Glutamatergic neuron (in vitro differentiated cells): ENCODE measurements around the gene TOP1. TPM values are rescaled to one million over a fixed set of nuclear protein-coding genes. Genes with fewer than 3 reads are reported as not detected.

ENCODE experiments used
- DNase-seq: peaks from one replicate; pipeline ENCODE4 v3.0.0; 2022
- H3K27ac Mint-ChIP-seq: one replicate; pipeline ENCODE4 v1.8.0; 2020; ENCODE audit warnings: mild to moderate bottlenecking, mixed read lengths, inconsistent platforms; ENCODE audit not compliant: unreplicated experiment
- H3K27me3 Mint-ChIP-seq: one replicate; pipeline ENCODE4 v1.8.0; 2020; ENCODE audit warnings: mild to moderate bottlenecking, moderate library complexity, mixed read lengths, inconsistent platforms; ENCODE audit not compliant: unreplicated experiment
- H3K36me3 Mint-ChIP-seq: one replicate; pipeline ENCODE4 v1.8.0; 2020; ENCODE audit warnings: mild to moderate bottlenecking, mixed read lengths, inconsistent platforms; ENCODE audit not compliant: unreplicated experiment
- H3K4me1 Mint-ChIP-seq: one replicate; pipeline ENCODE4 v1.8.0; 2020; ENCODE audit warnings: mild to moderate bottlenecking, low read depth, mixed read lengths, inconsistent platforms; ENCODE audit not compliant: unreplicated experiment
- H3K4me3 Mint-ChIP-seq: one replicate; pipeline ENCODE4 v1.8.0; 2020; ENCODE audit warnings: mild to moderate bottlenecking, mixed read lengths, inconsistent platforms; ENCODE audit not compliant: unreplicated experiment
- H3K9me3 Mint-ChIP-seq: one replicate; pipeline ENCODE4 v1.8.0; 2020; ENCODE audit warnings: mild to moderate bottlenecking, moderate library complexity, mixed read lengths, inconsistent platforms; ENCODE audit not compliant: unreplicated experiment
- CTCF ChIP-seq: fragments of 200-600 bp; sonication (generic); IDR thresholded peaks from one replicate; pipeline ENCODE4 v1.5.0; 2021; ENCODE audit not compliant: partially characterized antibody, unreplicated experiment
- total RNA-seq: library from RNA; stranded (reverse); fragmentation: NEBNext Ultra II Directional; extraction: Animal tissue kit (Norgen Biotek cat#: 25700); gene quantifications from one replicate; pipeline ENCODE4 v1.2.1, GENCODE V29; 2021; ENCODE audit not compliant: unreplicated experiment

TOP1 gene
- total RNA-seq, 1 donor from 2014 or later, result 68.7 TPM

DNA sequence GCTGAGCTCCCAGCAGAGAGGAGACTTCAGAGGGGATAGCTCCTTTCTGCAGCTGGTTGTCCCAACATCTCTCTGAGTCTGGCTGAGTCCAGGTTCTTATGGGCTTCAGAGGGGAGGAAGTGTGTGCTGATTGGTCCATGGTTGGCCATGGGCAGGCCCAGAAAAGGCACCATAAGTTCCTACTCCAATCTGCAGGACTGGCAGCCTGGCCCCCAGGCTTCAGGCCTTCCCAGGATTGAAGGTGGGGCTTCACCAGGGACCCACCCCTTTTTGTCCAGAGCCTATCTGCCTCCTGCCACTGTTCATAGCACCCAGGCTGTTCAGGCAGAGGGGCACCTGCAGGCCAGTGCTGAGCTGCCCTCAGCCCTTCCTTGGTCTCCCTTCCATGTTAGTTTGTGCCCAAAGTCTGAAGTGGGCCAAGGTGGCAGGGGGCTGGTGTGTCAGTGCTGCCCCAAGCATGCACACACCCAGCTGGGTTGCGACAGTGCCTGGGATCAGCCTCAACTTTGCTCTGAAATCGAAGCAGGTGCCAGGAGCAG, 21.6 kb upstream of the TOP1 start:
- Mint-ChIP-seq H3K36me3 (peaks cover 11% of the 10 kb centered on the region), H3K9me3 (peaks cover 3% of the 10 kb centered on the region), H3K27ac (no peak overlapping the region), H3K4me3 (no peak overlapping the region), H3K4me1 (peaks cover 4% of the 10 kb centered on the region), H3K27me3 (no peaks in the 10 kb centered on the region)
- TF ChIP-seq CTCF, result no peak
- no peak for DNase-seq

DNA sequence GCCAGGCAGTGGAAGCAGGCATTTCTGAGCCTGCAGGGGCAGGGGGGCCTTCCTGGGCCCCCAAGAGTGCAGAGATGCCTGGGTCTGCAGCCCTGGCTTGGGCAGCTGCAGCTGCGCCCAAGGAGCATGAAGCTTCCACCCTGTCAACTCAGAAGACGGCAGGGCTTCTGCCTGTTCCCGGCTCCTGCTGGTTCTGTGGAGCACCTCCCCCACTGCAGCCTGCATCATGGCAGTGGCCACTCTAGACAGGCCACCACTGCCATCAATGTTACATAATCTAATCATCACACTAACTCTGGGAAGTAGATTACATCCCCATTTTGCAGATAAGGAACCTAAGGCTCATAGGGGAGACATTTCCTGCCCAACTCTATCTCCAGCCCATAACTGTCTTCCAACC, 21.1 kb upstream of the TOP1 start:
- no peak for DNase-seq
- H3K9me3 Mint-ChIP-seq, result peaks cover 3% of the 10 kb centered on the region
- no peak for TF ChIP-seq CTCF
- peaks cover 4% of the 10 kb centered on the region for H3K4me1 Mint-ChIP-seq
- no peaks in the 10 kb centered on the region for H3K27me3 Mint-ChIP-seq
- H3K27ac Mint-ChIP-seq, result no peak overlapping the region
- no peak overlapping the region for H3K4me3 Mint-ChIP-seq
- H3K36me3 Mint-ChIP-seq, result peaks cover 11% of the 10 kb centered on the region

- peaks cover 3% of the 10 kb centered on the region for H3K9me3 Mint-ChIP-seq
- peaks cover 11% of the 10 kb centered on the region for H3K36me3 Mint-ChIP-seq
- no peak overlapping the region for H3K4me3 Mint-ChIP-seq
- TF ChIP-seq CTCF, result no peak
- no peak overlapping the region for H3K27ac Mint-ChIP-seq
- peaks cover 4% of the 10 kb centered on the region for H3K4me1 Mint-ChIP-seq
- no peak for DNase-seq
- peaks cover 2% of the 10 kb centered on the region for H3K27me3 Mint-ChIP-seq
Measured at GRCh38 chr20:41009946-41010345, 18.7 kb upstream of the TOP1 start.

DNA sequence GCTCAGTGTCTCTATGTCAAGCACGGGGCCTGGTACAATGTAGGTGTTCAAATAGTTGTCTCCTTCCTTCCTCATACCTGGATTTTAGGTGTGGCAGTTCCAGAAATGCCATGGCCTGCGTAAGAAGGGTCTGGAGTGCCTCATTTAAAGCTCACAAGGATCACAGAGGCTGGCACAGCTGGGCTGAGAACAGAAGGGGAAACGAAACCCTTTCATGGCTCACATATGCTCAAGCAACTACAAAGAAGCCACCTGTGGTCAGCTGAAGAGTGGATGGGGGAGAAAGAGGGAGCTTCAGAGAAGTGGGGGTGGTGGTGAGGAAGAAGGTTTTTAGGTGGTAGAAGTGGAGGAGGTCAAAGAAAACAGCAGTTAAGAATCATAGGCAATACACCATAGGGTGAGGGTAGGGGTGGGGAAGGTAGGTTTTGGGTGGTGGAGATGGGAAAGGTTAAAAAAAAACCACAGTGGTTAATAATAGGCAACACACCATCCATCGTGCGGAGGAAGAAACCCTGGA, 17.0 kb upstream of the TOP1 start:
- DNase-seq, result no peak
- Mint-ChIP-seq H3K9me3 (peaks cover 3% of the 10 kb centered on the region), H3K27me3 (peaks cover 4% of the 10 kb centered on the region), H3K27ac (no peak overlapping the region), H3K36me3 (peaks cover 11% of the 10 kb centered on the region), H3K4me3 (no peak overlapping the region), H3K4me1 (peaks cover 4% of the 10 kb centered on the region)
- TF ChIP-seq CTCF, result no peak

- peaks cover 9% of the 10 kb centered on the region for H3K27me3 Mint-ChIP-seq
- TF ChIP-seq CTCF, result no peak
- no peaks in the 10 kb centered on the region for H3K9me3 Mint-ChIP-seq
- no peak for DNase-seq
- H3K4me3 Mint-ChIP-seq, result no peak overlapping the region
- peaks cover 4% of the 10 kb centered on the region for H3K4me1 Mint-ChIP-seq
- no peak overlapping the region for H3K27ac Mint-ChIP-seq
- no peaks in the 10 kb centered on the region for H3K36me3 Mint-ChIP-seq
Measured at GRCh38 chr20:41014561-41015088, 14.0 kb upstream of the TOP1 start.
